22Rv1 (cell line): ENCODE measurements around the gene ZNF738.
"Not testable (repeated sequence)": the region's sequence is repeated elsewhere in the genome, so short reads cannot be mapped to it uniquely, and the experiment has no call there.

ENCODE experiments used
- H3K27ac ChIP-seq: fragments of 450-650 bp; 2 replicates; pipeline ENCODE4 v1.5.1; 2017
- CTCF ChIP-seq: fragments of 450-650 bp; IDR thresholded peaks from 2 replicates; pipeline ENCODE4 v1.5.1; 2017; ENCODE audit warnings: mild to moderate bottlenecking
- ZFX ChIP-seq: fragments of 450-650 bp; IDR thresholded peaks from 2 replicates; pipeline ENCODE4 v1.6.1; 2017; ENCODE audit warnings: antibody characterized with exemption, borderline replicate concordance

ZNF738 gene

GRCh38 chr19:21358768-21359451 lies at the start of gene ZNF738:
Gene ZNF738, plus strand, starts transcription at chr19:21359000. Its CDS starts 141 bp downstream, at chr19:21359141.
- H3K27ac ChIP-seq, result peak within 1 kb of the TSS; percentile 86
- no peak for TF ChIP-seq CTCF
- no peak for TF ChIP-seq ZFX

DNA sequence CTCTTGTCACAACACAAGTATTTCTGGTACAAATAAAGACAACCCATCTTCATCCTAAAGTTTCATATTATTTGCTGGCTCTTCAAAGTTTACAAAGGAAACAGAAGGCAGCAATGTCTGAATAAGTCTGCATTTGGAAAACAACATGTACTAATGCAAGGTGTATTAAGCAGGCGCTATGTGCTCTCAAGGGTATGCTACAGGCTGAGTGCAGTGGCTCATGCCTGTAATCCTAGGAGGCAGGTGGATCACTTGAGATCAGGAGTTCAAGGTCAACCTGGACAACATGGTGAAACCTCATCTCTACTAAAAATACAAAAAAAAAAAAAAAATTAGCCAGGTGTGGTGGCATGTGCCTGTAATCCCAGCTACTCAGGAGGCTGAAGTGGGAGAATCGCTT lies 46.0 kb upstream of the ZNF738 start:
- H3K27ac ChIP-seq, result not testable (repeated sequence)

- no peak for TF ChIP-seq CTCF
- no peak for TF ChIP-seq ZFX
- H3K27ac ChIP-seq, result no peak overlapping the region
Measured at GRCh38 chr19:21314676-21315075, 44.1 kb upstream of the ZNF738 start.

- no peak overlapping the region for H3K27ac ChIP-seq
- TF ChIP-seq ZFX, result no peak
- TF ChIP-seq CTCF, result no peak
Measured at GRCh38 chr19:21317821-21318220, 41.0 kb upstream of the ZNF738 start.

DNA sequence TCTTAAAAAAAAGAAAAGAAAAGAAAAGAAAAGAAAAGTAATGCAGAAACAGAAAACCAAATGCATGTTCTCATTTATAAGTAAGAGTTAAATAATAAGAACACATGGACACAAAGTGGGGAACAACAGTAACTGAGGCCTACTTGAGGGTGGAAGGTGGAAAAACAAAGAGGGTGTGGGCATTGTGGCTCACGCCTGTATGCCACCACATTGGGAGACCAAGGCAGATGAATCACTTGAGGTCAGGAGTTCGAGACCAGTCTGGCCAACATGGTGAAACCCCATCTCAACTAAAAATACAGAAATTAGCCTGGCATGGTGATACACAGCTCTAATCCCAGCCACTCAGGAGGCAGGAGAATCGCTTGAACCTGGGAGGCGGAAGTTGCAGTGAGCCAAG lies 37.7 kb upstream of the ZNF738 start:
- TF ChIP-seq CTCF (no peak), ZFX (no peak)
- no peak overlapping the region for H3K27ac ChIP-seq

DNA sequence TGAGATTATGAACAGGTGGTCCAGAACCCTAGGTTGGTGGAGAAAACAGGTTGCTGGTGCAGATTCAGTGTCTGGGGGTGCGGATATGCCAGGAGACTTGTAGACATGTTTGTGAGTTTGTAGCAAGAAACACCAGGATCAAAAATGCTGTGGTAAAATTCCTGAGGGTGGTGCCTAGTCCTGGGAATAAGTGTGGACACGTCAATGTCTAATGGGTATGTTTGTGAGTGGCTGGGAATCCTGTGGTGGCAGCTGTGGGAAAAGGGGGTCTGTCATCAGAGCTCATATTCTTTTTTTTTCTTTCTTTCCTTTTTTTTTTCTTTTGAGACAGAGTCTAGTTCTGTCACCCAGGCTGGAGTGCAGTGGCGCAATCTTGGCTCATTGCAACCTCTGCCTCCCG lies 36.8 kb upstream of the ZNF738 start:
- H3K27ac ChIP-seq, result no peak overlapping the region

DNA sequence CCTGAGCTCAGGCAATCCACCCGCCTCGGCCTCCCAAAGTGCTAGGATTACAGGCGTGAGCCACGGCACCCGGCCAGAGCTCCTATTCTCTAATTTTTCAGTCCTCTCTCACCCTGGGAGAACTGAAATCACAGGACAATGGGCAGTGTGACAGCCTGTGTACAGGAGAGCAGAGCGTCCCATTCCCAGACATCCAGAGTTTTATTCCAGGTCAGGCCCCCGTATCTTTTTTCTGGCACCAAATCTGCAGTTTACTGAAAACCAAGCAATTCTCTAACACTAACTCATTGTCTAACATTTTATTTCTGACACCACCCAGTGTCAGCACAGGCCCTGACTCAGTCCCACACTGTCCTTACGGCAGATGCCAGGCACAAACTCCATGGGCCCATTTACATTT lies 36.3 kb upstream of the ZNF738 start:
- no peak overlapping the region for H3K27ac ChIP-seq
- TF ChIP-seq ZFX (no peak), CTCF (no peak)

More for the DNA sequence above, 36.8 kb upstream of the ZNF738 start:
- no peak for TF ChIP-seq ZFX
- TF ChIP-seq CTCF, result no peak

DNA sequence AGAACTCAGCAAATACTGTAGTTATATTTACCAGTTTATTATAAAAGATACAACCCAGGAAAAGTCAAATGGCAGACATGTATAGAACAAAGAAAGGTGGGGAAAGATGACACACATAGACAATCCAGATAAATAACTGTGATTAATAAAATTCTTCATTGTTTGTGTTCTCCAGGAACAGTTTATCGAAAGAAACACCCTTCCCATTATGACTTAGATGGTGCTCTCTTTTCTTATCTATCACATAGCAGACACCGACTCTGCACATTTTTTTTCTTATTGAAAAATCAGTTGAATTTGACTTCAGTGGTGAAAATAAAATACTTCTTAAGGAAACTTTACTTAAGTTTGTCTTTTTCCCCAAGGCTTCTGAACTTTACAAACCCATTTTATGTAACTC lies 35.8 kb upstream of the ZNF738 start:
- no peak for TF ChIP-seq ZFX
- no peak for TF ChIP-seq CTCF

More for the DNA sequence above, 35.8 kb upstream of the ZNF738 start:
- no peak overlapping the region for H3K27ac ChIP-seq
